AML-193 (cell line): ENCODE data around the gene C17orf78.
"Not testable (repeated sequence)": the region's sequence is repeated elsewhere in the genome, so short reads cannot be mapped to it uniquely, and the experiment has no call there.

Source experiments
- DNase-seq, 2 experiments: peaks; one replicate each; lab custom pipeline; 2025; lab: John Stamatoyannopoulos, UW

Gene C17orf78

GRCh38 chr17:37438141-37438540 lies 62.4 kb downstream of the C17orf78 start:
- no peak for DNase-seq

GRCh38 chr17:37440424-37440823 lies 64.6 kb downstream of the C17orf78 start:
- no peak for DNase-seq

- DNase-seq, result not testable (repeated sequence)
Measured at GRCh38 chr17:37441369-37442014, 65.7 kb downstream of the C17orf78 start.
